SU-DHL-6 (cell line): Measurements from ENCODE around the gene SDCCAG8.

Experiments
- EZH2phosphoT487 ChIP-seq: fragments of 200-600 bp; sonication (generic), shearing (Covaris generic); conservative IDR thresholded peaks from 2 replicates; pipeline ENCODE4 v1.6.1; 2018; ENCODE audit warnings: mild to moderate bottlenecking, antibody characterized with exemption, low read length, moderate library complexity, mixed read lengths
- TF ChIP-seq, protein P1 (sequence below): fragments of 200-600 bp; sonication (generic); IDR thresholded peaks from one replicate; pipeline ENCODE4 v1.5.1; 2017; ENCODE audit warnings: antibody characterized with exemption, mild to moderate bottlenecking, low read length, moderate library complexity; ENCODE audit not compliant: insufficient read depth, poor library complexity, severe bottlenecking

DNA sequence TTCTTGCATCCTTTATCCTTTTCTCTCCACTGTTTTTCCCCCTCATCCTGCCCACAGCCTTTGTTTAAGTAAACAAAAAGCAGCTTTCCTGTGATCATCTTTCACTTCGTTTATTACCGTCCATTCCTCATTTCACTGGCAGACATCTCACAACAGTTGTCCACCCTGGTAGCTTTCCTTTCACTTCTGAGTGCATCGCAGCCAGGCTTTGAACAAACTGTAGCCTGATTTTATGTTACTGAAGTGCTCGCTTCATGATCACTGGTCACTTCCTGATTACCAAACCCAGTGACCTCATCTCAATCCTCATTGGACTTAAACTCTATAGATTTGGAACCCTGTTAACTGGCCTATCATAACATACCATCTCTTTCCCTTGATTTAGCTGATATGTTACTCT lies 67.7 kb downstream of the SDCCAG8 start:
- TF ChIP-seq, protein P1, sequence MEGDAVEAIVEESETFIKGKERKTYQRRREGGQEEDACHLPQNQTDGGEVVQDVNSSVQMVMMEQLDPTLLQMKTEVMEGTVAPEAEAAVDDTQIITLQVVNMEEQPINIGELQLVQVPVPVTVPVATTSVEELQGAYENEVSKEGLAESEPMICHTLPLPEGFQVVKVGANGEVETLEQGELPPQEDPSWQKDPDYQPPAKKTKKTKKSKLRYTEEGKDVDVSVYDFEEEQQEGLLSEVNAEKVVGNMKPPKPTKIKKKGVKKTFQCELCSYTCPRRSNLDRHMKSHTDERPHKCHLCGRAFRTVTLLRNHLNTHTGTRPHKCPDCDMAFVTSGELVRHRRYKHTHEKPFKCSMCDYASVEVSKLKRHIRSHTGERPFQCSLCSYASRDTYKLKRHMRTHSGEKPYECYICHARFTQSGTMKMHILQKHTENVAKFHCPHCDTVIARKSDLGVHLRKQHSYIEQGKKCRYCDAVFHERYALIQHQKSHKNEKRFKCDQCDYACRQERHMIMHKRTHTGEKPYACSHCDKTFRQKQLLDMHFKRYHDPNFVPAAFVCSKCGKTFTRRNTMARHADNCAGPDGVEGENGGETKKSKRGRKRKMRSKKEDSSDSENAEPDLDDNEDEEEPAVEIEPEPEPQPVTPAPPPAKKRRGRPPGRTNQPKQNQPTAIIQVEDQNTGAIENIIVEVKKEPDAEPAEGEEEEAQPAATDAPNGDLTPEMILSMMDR, result no peak
- no peak for TF ChIP-seq EZH2phosphoT487
